Esophagus mucosa (tissue), 1 donor: ENCODE data around the gene PRDM16. TPM values are rescaled to one million over a fixed set of nuclear protein-coding genes. Genes with fewer than 3 reads are reported as not detected.

ENCODE experiments used
- ATAC-seq: fragments of 200-7000 bp; cut with Tn5 transposase; one replicate; pipeline ENCODE4 v1.9.1; 2020
- total RNA-seq: library from RNA; stranded (reverse); gene quantifications from one replicate; pipeline ENCODE4 v1.2.4, GENCODE V29; 2023
- donor health status: DM: yes; HTN: yes; CAD: no.

Gene PRDM16
- total RNA-seq, 1 donor from 2014 or later, result 0.44 TPM

DNA sequence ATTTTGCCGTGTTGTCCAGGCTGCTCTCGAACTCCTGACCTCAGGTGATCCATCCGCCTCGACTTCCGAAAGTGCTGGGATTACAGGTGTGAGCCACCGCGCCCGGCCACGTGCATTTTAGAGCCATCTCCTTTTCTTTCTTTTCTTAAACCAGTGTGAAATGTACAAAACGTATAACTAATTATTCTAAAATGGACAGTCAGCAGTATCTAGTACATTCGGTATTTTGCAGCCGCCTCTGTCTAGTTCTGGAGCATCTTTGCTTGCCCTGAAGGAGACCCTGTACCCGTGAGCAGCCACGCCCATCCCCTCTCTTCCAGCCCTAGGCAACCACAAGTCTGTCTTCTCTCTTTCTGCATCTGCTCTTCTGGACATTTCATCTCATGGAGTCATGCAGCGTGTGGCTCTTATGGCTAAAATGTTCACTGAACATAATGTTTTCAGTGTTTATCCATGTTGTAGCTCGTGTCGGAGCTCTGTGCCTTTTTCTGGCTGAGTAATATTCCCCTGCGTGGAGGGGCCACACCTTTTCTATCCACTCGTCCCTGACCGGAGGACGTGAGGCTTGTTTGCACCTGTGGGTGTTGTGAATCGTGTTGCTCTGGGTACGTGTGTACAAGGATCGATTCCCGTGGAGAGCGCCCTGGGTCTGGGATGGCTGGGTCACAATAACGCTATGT, 198.0 kb downstream of the PRDM16 start:
- ATAC-seq, result no peak

DNA sequence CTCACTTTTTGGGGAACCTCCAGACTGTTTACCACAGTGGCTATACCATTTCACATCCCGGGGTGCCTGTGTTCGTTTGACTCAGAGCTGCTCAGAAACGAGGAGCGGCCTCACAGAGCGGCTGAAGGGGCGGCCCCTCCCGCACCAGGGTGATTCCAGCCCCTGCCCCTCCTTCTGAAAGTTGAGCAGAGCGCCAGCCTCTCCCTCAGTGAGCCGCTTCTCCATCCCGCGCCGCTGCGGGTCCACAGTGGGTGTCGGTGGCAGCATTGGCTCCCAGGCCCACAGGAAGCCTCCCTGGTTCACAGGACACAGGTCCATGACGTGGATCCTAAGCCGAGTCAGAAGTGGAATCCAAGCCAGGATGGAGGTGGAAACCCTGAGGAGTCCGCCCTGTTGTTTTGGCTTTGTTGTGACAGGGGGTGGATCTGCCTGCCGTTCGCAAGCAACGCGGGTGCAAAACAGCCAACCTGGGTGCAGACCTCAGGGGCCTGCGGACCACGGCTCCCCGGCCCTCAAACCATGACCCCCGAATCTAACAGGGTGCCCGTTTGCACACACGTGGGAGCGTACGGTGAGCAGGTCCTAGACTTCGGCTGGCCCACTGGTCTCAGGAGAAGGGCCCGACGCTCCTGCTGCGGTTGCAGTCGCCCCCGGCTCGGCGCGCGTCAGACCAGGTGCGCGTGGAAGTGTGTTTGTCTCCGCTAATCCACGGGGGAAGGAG, 198.7 kb downstream of the PRDM16 start:
- no peak for ATAC-seq

DNA sequence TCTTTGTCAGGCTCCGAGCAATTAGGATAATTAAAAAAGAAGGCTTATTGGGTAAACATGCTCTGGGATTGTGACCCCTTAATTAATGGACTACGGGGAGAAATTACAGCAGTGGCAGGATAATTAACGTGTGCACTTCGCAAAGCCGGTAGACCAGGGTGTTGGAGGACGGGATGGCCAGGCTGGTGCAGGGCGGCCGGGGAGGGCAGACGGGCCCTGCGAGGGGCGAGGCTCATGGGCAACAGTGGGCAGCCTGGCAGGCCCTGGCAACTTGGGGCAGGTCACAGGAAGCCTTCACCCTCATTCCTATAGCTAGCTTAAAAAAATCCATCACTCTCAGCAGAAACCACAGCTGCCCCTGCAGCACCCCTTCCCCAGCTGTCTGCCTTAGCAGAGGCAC, 199.3 kb downstream of the PRDM16 start:
- ATAC-seq, result no peak

- ATAC-seq, result no peak
Measured at GRCh38 chr1:3270403-3271245, 201.6 kb downstream of the PRDM16 start.

- ATAC-seq, result no peak
Measured at GRCh38 chr1:3271866-3272265, 202.9 kb downstream of the PRDM16 start.

DNA sequence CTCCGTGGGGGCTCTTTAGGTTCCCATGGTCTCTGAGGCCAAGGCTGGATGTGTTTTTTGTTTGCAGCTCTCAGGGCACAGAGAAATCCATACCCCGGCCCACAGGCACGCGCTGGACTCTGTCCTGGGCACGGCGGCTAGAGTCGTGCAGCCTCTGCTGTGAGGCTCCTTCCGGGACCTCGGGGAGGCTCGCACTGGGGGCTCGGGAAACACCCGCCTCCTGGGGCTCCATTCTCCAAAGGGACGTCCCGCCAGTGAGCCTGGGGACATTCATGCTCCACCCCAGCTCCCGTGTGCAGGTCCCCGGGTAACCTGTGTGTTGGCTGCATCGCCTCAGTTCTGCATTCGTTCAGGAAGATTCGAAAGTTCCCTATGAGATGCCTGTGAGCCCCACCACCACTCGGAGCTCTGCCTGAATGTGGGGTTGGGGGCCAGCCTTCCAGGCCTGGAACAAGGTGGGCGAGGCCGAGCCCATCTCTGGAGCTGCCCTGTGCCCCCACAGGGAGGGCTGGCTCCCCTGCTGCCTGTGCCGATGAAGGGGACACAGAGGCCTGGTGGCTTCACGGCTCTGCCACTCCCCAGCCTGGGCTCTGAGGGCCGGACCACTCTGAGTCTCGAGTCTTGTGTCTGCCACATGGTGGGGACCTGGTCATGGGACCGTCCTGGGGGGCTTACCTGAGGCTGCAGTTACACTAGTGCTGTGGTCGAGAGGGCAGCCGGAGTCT, 203.5 kb downstream of the PRDM16 start:
- no peak for ATAC-seq

DNA sequence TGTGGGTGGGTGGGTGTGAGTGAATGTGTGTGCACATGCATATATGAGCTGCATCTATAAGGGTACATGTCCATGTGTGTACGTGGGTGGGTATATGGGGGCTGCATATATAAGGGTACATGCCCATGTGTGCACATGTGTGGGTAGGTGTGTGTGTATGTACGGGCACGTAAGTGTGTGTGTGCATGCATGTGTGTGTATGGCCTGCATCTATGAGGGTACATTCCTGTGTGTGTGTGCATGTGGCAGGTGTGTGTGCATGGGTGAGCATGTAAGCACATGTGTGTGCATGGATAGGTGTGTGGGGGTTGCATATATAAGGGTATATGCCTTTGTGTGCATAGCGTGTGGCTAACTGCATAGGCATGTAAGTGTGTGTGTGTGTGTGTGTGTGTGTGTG, 204.4 kb downstream of the PRDM16 start:
- no peak for ATAC-seq

- ATAC-seq, result no peak
Measured at GRCh38 chr1:3274972-3275371, 206.0 kb downstream of the PRDM16 start.

DNA sequence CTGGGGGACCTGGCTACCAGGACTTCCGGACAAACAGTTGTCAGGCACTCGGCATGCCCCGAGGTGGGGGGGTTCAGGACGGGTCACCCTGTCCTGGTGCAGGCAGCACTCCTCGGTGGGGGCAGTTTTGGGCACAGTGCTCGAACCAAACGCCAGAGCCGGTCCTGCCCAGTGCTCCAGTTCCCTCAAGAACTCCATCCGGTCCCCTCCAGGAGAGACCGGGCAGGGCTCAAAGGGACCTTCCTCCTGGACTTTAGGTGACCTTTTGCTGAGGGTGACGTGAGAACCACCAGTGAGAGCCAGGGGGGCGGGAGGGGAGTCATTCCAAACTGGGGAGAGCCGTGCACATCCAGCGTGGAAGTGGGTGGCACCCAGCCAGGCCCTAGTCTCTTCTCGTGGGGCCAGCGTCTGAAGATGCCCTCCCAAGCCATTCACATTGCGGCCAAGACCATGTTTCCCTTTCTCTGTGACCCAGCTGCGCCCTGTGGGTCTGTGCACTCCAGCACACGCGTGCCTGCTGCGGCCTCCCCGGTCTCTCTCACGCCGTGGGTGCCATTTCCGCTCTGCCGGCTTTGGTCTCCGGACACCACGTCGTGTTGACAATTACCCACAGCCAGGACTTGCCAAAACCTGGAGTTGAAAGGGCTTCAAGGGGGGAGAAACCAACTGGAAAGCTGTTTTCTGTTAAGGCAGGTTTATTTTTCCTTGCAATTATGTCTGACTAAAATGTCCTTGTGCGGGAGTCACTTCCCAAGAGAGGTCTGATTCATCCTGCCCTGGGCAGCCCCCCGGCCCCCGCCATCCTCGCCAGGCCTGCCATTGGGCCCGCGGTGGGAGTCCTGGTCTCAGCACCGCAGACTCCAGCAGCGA, 206.7 kb downstream of the PRDM16 start:
- no peak for ATAC-seq

- ATAC-seq, result no peak
Measured at GRCh38 chr1:3276341-3276800, 207.4 kb downstream of the PRDM16 start.

DNA sequence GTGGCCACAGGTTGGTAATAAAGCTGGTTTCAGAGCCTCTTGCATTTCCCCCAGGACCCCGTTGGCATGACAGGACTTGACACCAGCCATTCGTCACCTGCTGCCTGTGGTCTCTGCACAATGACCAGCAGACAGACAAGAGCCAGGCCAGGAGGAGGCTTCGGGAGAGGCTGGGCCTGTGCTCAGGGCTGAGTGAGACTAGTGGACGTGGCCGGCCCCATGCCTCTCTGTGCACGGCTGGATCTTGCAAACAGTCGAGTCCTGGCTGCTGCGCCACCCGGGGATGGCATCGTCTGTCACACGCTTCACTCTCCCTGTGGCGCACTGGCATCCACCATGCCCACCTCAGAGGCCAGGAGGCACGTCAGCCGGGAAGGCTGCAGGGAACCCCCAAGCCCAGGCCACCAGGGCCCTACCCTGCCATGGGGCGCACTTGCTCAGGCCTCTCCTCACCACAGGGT, 208.0 kb downstream of the PRDM16 start:
- ATAC-seq, result no peak

DNA sequence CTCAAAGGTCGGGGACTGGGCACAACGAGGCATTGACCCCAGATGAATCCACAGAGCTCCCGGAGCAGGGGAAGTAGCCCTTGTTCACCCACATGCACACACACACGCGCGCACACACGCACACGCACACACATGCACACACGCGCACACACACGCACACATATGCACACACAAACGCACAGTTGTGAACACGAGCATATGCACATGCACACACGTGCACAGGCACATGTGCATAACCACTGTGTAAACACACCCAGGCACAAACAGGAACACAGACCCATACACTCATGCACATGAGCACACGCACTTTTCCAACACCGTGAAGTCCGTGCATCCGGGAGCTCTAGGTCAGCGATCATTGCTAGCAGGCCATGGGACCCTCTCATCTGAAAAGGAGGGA, 208.6 kb downstream of the PRDM16 start:
- ATAC-seq, result no peak

DNA sequence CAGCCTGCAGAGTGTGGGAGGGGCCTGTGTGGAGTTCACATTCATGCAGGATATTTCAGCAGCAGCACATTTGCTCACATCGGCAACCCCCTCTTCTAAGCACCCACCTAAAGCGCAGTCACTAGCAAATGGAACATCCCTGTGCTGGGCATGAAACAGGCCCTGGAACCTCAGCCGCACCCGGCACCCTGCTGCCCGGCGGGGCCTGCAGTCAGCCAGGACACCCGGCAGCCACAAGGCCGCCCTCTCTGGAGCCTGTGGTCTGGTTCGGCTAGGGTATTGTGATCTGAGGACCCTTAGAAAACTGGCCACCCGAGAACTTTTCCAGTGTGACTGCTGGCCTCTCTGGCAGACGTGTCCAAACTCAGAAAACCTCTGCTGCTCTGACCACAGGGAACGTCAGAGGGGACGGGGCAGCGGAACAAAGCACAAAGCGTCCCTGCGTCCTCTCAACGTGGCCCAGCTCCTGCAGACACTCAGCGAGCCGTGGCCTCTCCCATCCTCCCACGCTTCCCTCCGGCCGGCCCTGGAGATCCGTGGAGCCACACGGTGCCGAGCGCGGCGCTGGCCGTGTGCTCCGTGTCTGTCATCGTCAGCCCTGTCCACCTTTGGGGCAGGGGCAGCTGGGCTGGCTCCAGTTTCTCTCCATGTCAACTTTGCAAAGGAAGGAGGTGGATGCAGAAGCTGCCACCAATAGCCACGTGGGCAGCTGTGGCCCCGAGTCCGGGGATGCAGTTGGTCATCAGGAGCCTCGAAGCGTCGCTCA, 209.6 kb downstream of the PRDM16 start:
- ATAC-seq, result no peak

DNA sequence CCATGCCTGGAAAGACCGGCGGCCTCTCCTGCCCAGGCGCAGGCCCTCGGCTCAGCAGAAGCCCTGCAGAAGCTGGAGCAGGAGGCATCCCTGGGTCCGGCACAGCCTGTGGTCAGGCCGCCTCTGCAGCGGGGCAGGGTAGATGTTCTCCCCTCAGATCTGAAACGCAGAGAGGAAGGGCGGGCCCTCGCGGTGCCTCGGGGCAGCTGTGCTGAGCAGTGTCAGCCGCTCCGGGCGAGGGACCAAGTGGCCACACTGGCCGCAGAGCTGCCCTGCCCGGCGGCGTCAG, 210.1 kb downstream of the PRDM16 start:
- ATAC-seq, result no peak

DNA sequence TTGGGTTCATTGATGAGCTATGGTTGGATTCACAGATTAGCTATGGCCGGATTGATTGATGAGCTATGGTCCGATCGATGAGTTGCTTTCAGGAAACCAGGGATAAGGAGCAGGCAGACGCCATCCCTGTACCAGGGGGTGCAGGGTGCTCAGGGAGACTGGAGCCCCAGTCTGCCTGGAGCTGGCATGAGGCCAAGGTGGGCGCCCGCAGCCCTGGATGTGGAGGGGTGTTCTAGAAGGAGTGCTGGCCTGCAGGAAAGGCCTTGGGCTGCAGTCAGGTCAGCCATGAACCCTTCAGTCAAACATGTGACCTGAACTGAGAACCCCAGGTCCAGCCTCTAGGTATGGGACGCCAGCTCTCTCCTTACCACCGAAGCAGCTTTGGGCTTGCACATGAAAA, 212.7 kb downstream of the PRDM16 start:
- ATAC-seq, result no peak

DNA sequence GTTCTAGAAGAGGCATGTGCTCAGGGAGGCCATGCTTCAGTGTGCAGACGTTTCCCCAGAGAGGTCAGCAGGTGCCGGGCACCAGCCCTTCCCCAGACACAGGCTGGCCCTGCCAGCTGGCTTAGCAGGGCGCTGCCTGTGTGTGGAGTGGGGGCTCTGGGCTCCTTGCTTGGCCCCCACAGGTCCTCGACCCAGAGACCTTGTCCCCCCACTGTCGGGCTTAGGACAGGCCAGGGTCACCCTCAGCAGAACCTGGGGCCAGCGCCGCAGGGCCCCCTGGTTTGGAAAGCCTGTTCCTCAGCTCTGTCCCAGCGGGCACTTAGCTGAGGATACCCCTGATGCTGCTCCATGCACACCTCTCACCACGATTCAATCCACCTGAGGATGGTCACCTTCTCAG, 213.2 kb downstream of the PRDM16 start:
- no peak for ATAC-seq

- ATAC-seq, result no peak
Measured at GRCh38 chr1:3282656-3283430, 213.8 kb downstream of the PRDM16 start.

DNA sequence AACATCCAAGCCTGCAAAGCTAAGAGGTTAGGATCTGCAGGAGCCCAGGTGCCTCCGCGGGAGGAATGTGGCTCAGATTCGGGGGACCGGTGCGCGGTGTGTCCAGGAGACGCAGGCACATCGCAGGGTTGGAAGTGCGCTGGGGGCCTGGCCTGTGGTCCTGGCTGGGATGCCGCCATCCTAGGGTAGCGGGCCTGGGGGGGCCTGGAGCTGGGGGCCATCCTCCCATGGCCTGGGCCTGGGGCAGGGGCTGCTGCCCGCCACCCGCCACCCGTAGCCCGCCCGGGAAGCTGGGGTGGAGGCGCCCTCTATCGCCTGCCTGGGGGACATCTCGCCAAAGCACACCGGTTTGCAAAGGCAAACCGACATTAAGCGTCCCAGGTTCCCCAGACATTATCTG, 214.8 kb downstream of the PRDM16 start:
- peak; percentile 17 for ATAC-seq

GRCh38 chr1:3284691-3285090, 215.7 kb downstream of the PRDM16 start:
- ATAC-seq, result no peak

GRCh38 chr1:3285106-3285740, 216.2 kb downstream of the PRDM16 start:
- ATAC-seq, result no peak
